Mesenchymal stem cell (in vitro differentiated cells and primary cell): Measurements from ENCODE around the gene CDH15. TPM values are rescaled to one million over a fixed set of nuclear protein-coding genes. Genes with fewer than 3 reads are reported as not detected.

Source experiments
- DNase-seq: peaks from one replicate; pipeline ENCODE4 v3.0.0-alpha.2; 2013
- H2AFZ ChIP-seq: one replicate; pipeline ENCODE4 v1.6.1; 2013; ENCODE audit warnings: low read depth, mild to moderate bottlenecking, control low read depth, inconsistent platforms, low read length, moderate library complexity
- H2AK5ac ChIP-seq: 2 replicates; pipeline ENCODE4 v1.6.1; 2013; ENCODE audit warnings: low read length, moderate library complexity, mild to moderate bottlenecking, inconsistent platforms; ENCODE audit not compliant: severe bottlenecking
- H2BK120ac ChIP-seq: one replicate; pipeline ENCODE4 v1.6.1; 2013; ENCODE audit warnings: low read depth, mild to moderate bottlenecking, inconsistent platforms, low read length, moderate library complexity
- H2BK12ac ChIP-seq, 2 experiments: one replicate each; pipeline ENCODE4 v1.6.1; 2013; ENCODE audit warnings: inconsistent platforms in 2 of 2, low read length in 2 of 2, mild to moderate bottlenecking in 2 of 2, moderate library complexity in 2 of 2, control low read depth in 1 of 2
- H2BK15ac ChIP-seq: one replicate; pipeline ENCODE4 v1.6.1; 2013; ENCODE audit warnings: mild to moderate bottlenecking, low read depth, inconsistent platforms; ENCODE audit not compliant: poor library complexity, severe bottlenecking
- H2BK5ac ChIP-seq: 2 replicates; pipeline ENCODE4 v1.6.1; 2013; ENCODE audit warnings: low read depth, mild to moderate bottlenecking, low read length, control low read depth, inconsistent platforms; ENCODE audit not compliant: poor library complexity, severe bottlenecking
- H3K14ac ChIP-seq, 2 experiments: one replicate each; pipeline ENCODE4 v1.6.1; 2013; ENCODE audit warnings: inconsistent platforms in 2 of 2, low read length in 2 of 2, control low read depth in 1 of 2, mild to moderate bottlenecking in 1 of 2, moderate library complexity in 1 of 2
- H3K18ac ChIP-seq, 2 experiments: one replicate each; pipeline ENCODE4 v1.6.1; 2013; ENCODE audit warnings: inconsistent platforms in 2 of 2, low read length in 2 of 2, control low read depth in 1 of 2, low read depth in 1 of 2, mild to moderate bottlenecking in 1 of 2
- H3K23ac ChIP-seq, 2 experiments: one replicate each; pipeline ENCODE4 v1.6.1; 2013; ENCODE audit warnings: inconsistent platforms in 2 of 2, low read length in 2 of 2, mild to moderate bottlenecking in 2 of 2, moderate library complexity in 2 of 2, control low read depth in 1 of 2
- H3K27ac ChIP-seq: 2 replicates; pipeline ENCODE4 v1.5.1; 2013; ENCODE audit warnings: mild to moderate bottlenecking, moderate library complexity, low read length, control low read depth, inconsistent platforms; ENCODE audit not compliant: poor library complexity, severe bottlenecking
- H3K27me3 ChIP-seq, 2 experiments: 2 replicates each; pipeline versions ENCODE4 v1.6.1 to v1.7.0; 2013; ENCODE audit warnings: low read length in 2 of 2, mild to moderate bottlenecking in 2 of 2, moderate library complexity in 2 of 2, control low read depth in 1 of 2, inconsistent platforms in 1 of 2; ENCODE audit not compliant: control insufficient read depth in 1 of 2, insufficient read depth in 1 of 2
- H3K36me3 ChIP-seq, 2 experiments: 2 replicates each; pipeline versions ENCODE4 v1.6.1 to v1.7.0; 2013; ENCODE audit warnings: low read length in 2 of 2, control low read depth in 1 of 2, inconsistent platforms in 1 of 2, low read depth in 1 of 2, mild to moderate bottlenecking in 1 of 2; ENCODE audit not compliant: insufficient read depth in 2 of 2, control insufficient read depth in 1 of 2
- H3K4ac ChIP-seq, 2 experiments: one replicate each; pipeline ENCODE4 v1.6.1; 2013; ENCODE audit warnings: inconsistent platforms in 2 of 2, low read length in 2 of 2, mild to moderate bottlenecking in 2 of 2, moderate library complexity in 2 of 2, control low read depth in 1 of 2, low read depth in 1 of 2
- H3K4me1 ChIP-seq: 2 replicates; pipeline ENCODE4 v1.6.1; 2013; ENCODE audit warnings: low read depth, low read length, control low read depth; ENCODE audit not compliant: control insufficient read depth, insufficient read depth
- H3K4me2 ChIP-seq: 2 replicates; pipeline ENCODE4 v1.6.1; 2013; ENCODE audit warnings: low read length, mild to moderate bottlenecking, inconsistent platforms; ENCODE audit not compliant: poor library complexity, severe bottlenecking
- H3K4me3 ChIP-seq, 2 experiments: 2 replicates each; pipeline versions ENCODE4 v1.5.1 to v1.7.0; 2013; ENCODE audit warnings: low read length in 2 of 2, mild to moderate bottlenecking in 2 of 2, control low read depth in 1 of 2, low read depth in 1 of 2; ENCODE audit not compliant: insufficient read depth in 1 of 2
- H3K79me1 ChIP-seq: replicated peaks from 2 replicates; pipeline ENCODE4 v1.6.1; 2013; ENCODE audit warnings: mild to moderate bottlenecking, control low read depth, low read length, inconsistent platforms; ENCODE audit not compliant: poor library complexity, severe bottlenecking
- H3K9ac ChIP-seq: 2 replicates; pipeline ENCODE4 v1.7.0; 2013; ENCODE audit warnings: mild to moderate bottlenecking, low read length, moderate library complexity
- H3K9me3 ChIP-seq: 2 replicates; pipeline ENCODE4 v1.7.0; 2013; ENCODE audit warnings: mild to moderate bottlenecking, low read length; ENCODE audit not compliant: control insufficient read depth
- H4K8ac ChIP-seq: one replicate; pipeline ENCODE4 v1.6.1; 2013; ENCODE audit warnings: inconsistent platforms, mild to moderate bottlenecking, low read length, moderate library complexity
- H4K91ac ChIP-seq: one replicate; pipeline ENCODE4 v1.6.1; 2013; ENCODE audit warnings: mild to moderate bottlenecking, low read length, inconsistent platforms
- WGBS: methylation state at CpG from one replicate; pipeline ENCODE4 v1.1.7; 2013; ENCODE audit warnings: mixed read lengths; 5-methylcytosine and 5-hydroxymethylcytosine counted together
- polyA plus RNA-seq, 2 experiments: library from polyadenylated mRNA; stranded (reverse); fragments of 200-250 nt; gene quantifications; one replicate each; pipeline ENCODE4 v1.2.3, GENCODE V29; 2013

The CDH15 gene, protein sequence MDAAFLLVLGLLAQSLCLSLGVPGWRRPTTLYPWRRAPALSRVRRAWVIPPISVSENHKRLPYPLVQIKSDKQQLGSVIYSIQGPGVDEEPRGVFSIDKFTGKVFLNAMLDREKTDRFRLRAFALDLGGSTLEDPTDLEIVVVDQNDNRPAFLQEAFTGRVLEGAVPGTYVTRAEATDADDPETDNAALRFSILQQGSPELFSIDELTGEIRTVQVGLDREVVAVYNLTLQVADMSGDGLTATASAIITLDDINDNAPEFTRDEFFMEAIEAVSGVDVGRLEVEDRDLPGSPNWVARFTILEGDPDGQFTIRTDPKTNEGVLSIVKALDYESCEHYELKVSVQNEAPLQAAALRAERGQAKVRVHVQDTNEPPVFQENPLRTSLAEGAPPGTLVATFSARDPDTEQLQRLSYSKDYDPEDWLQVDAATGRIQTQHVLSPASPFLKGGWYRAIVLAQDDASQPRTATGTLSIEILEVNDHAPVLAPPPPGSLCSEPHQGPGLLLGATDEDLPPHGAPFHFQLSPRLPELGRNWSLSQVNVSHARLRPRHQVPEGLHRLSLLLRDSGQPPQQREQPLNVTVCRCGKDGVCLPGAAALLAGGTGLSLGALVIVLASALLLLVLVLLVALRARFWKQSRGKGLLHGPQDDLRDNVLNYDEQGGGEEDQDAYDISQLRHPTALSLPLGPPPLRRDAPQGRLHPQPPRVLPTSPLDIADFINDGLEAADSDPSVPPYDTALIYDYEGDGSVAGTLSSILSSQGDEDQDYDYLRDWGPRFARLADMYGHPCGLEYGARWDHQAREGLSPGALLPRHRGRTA
- 0.43 TPM for polyA plus RNA-seq (2013, experiment 1 of 2)
- polyA plus RNA-seq (2013, experiment 2 of 2): 0.37 TPM

DNA sequence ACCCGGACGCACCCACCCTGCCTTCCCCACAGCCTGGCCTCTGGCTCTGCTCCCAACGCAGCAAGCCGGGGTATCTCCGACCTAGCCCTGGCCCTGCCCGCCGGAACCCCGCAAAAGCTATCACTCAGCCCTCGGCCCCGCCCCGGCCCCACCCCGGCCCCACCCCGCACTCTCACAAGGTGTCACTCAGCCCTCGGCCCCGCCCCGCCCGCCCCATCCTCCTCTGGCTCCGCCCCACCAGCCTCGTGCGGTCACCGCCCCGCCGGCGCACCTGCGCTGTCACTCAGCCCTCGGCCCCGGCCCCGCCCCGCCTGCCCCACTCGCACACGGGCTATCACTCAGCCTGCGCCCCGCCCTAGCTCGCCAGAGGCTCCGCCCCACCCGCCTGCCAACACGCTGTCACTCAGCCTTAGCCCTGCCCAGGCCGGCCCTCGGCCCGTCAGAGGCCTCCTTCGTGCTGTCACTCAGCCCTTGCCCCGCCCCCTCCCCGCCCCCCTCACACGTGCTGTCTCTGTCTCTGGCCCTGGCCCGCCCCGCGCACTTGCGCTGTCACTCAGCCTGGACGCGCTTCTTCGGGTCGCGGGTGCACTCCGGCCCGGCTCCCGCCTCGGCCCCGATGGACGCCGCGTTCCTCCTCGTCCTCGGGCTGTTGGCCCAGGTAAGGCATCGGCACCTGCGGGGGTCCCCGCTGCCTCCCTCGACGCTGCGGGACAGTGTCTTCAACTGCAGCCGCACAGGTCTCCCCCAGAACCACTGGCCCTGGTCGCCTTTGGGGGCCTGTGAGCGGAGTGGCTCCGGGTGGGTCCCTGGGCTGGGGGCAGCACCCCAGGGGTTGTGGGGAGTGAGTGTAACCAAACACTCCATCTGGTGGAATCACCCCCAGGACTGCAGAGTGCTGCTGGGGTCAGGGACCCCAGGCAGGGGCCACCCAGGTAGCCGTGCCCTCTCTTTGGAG, at the start of gene CDH15:
Gene CDH15 (plus strand): TSS at position 533 of the 955 bp plus-strand sequence. CDS start 84 bp downstream, at position 617.
- Histone ChIP-seq H2BK12ac (no peak within 1 kb of the TSS), H4K8ac (no peak within 1 kb of the TSS), H3K18ac (peak within 1 kb of the TSS; percentile 25 to 47), H3K4me3 (peak within 1 kb of the TSS in 1 of 2 experiments; percentile 8), H3K36me3 (no peaks in the 10 kb centered on the region), H2AK5ac (no peak within 1 kb of the TSS), H3K9ac (no peak within 1 kb of the TSS), H2BK15ac (peak within 1 kb of the TSS; percentile 45), H3K27ac (no peak within 1 kb of the TSS), H3K27me3 (peaks cover 32 to 80% of the 10 kb centered on the region in 2 experiments), H3K4me1 (peaks cover 29% of the 10 kb centered on the region), H3K4ac (no peak within 1 kb of the TSS), H3K9me3 (no peaks in the 10 kb centered on the region), H2BK5ac (no peak within 1 kb of the TSS), H3K23ac (peak within 1 kb of the TSS in 1 of 2 experiments; percentile 4), H2AFZ (peak within 1 kb of the TSS; percentile 8), H3K14ac (peak within 1 kb of the TSS in 1 of 2 experiments; percentile 3), H4K91ac (peak within 1 kb of the TSS; percentile 8), H3K4me2 (peak within 1 kb of the TSS; percentile 73), H3K79me1 (no peaks in the 10 kb centered on the region), H2BK120ac (no peak within 1 kb of the TSS)
- 11% methylated on average over 53 of the region's 74 CpGs for WGBS
- DNase-seq: peak; percentile 85

DNA sequence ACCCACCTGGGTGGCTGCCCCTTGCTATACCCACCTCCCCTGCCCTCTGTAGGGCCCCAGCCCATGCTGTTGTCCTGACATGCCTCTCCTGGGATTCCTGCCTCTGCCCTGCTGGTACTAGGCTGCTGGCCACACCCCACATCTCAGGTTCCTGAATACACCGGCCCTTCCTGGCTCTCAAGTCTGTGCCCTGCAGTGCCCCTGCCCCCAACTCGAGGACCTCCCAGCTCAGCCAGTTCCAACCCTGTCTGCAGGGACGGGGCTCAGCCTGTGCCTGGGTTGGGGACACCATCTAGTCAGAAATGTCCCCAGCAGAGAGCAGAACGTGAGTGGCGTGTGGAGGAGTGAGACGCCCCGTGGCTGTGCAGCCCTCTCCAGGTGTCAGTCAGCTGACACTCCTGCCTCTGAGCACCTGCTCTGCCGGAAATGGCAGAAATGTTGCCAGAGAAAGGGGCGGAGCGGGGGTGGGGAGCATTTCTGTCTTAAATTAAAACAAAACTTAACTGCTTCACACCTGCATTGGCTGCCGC, 49.2 kb upstream of the CDH15 start:
- peaks cover 53 to 72% of the 10 kb centered on the region in 2 experiments for H3K36me3 ChIP-seq
- H3K18ac ChIP-seq: no peak overlapping the region
- no peaks in the 10 kb centered on the region for H3K9me3 ChIP-seq
- WGBS: 95% methylated on average over 11 of the region's 11 CpGs
- H3K27me3 ChIP-seq: no peaks in the 10 kb centered on the region
- H3K4me1 ChIP-seq: peaks cover 7% of the 10 kb centered on the region
- no peak overlapping the region for H2BK12ac ChIP-seq
- no peak overlapping the region for H3K14ac ChIP-seq
- H3K4me3 ChIP-seq: no peak overlapping the region
- H3K4ac ChIP-seq: no peak overlapping the region
- no peak overlapping the region for H2AK5ac ChIP-seq
- DNase-seq: no peak
- no peak overlapping the region for H2AFZ ChIP-seq
- no peak overlapping the region for H2BK120ac ChIP-seq
- H3K9ac ChIP-seq: no peak overlapping the region
- no peak overlapping the region for H3K4me2 ChIP-seq
- H4K91ac ChIP-seq: no peak overlapping the region
- peaks cover 8% of the 10 kb centered on the region for H3K79me1 ChIP-seq
- H3K23ac ChIP-seq: no peak overlapping the region
- H2BK5ac ChIP-seq: no peak overlapping the region
- no peak overlapping the region for H3K27ac ChIP-seq
- H2BK15ac ChIP-seq: no peak overlapping the region
- no peak overlapping the region for H4K8ac ChIP-seq

DNA sequence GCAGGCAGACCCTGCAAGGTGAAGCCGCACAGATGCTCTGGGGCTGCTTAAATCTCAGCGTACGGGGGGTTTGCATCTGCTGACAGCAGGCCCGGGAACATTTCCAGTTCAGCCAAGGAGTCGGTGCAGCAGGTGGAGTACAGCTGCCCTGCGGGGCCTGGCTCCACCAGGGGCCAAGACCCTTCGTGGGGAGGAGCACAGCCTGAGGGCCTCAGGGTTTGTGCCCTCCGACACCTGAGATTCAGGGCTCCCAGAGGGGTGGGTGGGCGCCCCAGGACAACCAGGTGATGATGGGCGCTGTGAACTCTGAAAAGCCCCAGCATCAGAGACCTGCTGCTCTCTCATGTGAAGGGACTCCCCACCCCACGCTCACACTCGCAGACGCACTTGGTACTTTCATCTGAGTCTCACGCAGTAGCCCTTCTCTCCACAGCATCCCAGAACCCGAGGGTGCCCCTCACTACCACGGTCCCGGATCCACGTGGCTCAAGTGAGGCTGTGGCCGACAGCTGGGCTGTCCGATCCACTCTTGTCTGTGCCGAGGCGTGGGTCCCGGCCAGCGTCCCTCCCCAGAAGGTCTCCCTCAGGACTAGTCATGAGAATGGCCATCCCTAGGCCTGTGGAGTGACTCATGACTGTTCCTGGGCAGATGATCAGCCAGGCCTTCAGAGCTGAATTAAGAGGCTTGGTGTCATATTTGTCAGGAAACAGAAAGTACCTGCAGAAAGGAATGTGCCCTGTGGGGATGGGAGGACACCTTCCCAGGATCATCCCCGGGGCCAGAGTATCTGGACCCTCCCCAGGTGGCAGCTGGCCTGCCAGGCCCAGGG, 48.3 kb upstream of the CDH15 start:
- no peak overlapping the region for H3K4ac ChIP-seq
- H3K36me3 ChIP-seq: peaks cover 53 to 65% of the 10 kb centered on the region in 2 experiments
- H2BK120ac ChIP-seq: no peak overlapping the region
- H3K4me2 ChIP-seq: no peak overlapping the region
- no peak overlapping the region for H3K4me3 ChIP-seq
- H2AFZ ChIP-seq: no peak overlapping the region
- H4K91ac ChIP-seq: no peak overlapping the region
- no peak overlapping the region for H2BK15ac ChIP-seq
- H3K4me1 ChIP-seq: peaks cover 7% of the 10 kb centered on the region
- H2BK12ac ChIP-seq: no peak overlapping the region
- H2AK5ac ChIP-seq: no peak overlapping the region
- no peaks in the 10 kb centered on the region for H3K27me3 ChIP-seq
- no peak for DNase-seq
- no peak overlapping the region for H3K18ac ChIP-seq
- H4K8ac ChIP-seq: no peak overlapping the region
- no peak overlapping the region for H2BK5ac ChIP-seq
- H3K23ac ChIP-seq: no peak overlapping the region
- H3K9ac ChIP-seq: no peak overlapping the region
- 95% methylated on average over 25 of the region's 25 CpGs for WGBS
- H3K27ac ChIP-seq: no peak overlapping the region
- H3K14ac ChIP-seq: no peak overlapping the region
- H3K79me1 ChIP-seq: peaks cover 7% of the 10 kb centered on the region
- H3K9me3 ChIP-seq: no peaks in the 10 kb centered on the region
